NCI-H526 (cell line): ENCODE measurements around the gene KRTAP4-4.
A peak's percentile ranks its signal among the peaks of the same experiment; 100 is the strongest.
"Not testable (repeated sequence)": the region's sequence is repeated elsewhere in the genome, so short reads cannot be mapped to it uniquely, and the experiment has no call there.

ENCODE experiments used
- DNase-seq, 2 experiments: peaks; one replicate each; lab custom pipeline; 2025; lab: John Stamatoyannopoulos, UW

The KRTAP4-4 gene

GRCh38 chr17:41148971-41149651 lies 11.4 kb downstream of the KRTAP4-4 start:
- not testable (repeated sequence) for DNase-seq

GRCh38 chr17:41147531-41148204 lies 12.9 kb downstream of the KRTAP4-4 start:
- DNase-seq = no peak

- DNase-seq = no peak
Measured at GRCh38 chr17:41145261-41145660, 15.3 kb downstream of the KRTAP4-4 start.

GRCh38 chr17:41144846-41145245 lies 15.7 kb downstream of the KRTAP4-4 start:
- no peak for DNase-seq

GRCh38 chr17:41141361-41141760 lies 19.2 kb downstream of the KRTAP4-4 start:
- DNase-seq = no peak

GRCh38 chr17:41140360-41141131 lies 20.0 kb downstream of the KRTAP4-4 start, which contains the start of gene KRTAP4-6:
KRTAP4-6 (minus strand) TSS chr17:41140544; CDS start chr17:41140487, 57 bp downstream.
- no peak for DNase-seq

- DNase-seq = not testable (repeated sequence)
Measured at GRCh38 chr17:41139865-41140264, 20.7 kb downstream of the KRTAP4-4 start.

GRCh38 chr17:41133880-41134735 lies 26.4 kb downstream of the KRTAP4-4 start:
- DNase-seq = no peak

- DNase-seq = no peak
Measured at GRCh38 chr17:41131979-41132378, 28.6 kb downstream of the KRTAP4-4 start.

- no peak for DNase-seq
Measured at GRCh38 chr17:41127371-41127770, 33.2 kb downstream of the KRTAP4-4 start.

GRCh38 chr17:41126412-41126811 lies 34.1 kb downstream of the KRTAP4-4 start:
- no peak for DNase-seq

GRCh38 chr17:41125064-41125463 lies 35.5 kb downstream of the KRTAP4-4 start:
- no peak for DNase-seq

- DNase-seq = not testable (repeated sequence)
Measured at GRCh38 chr17:41123991-41124371, 36.6 kb downstream of the KRTAP4-4 start, which contains the start of gene KRTAP4-12. KRTAP4-12 (minus strand) TSS chr17:41124182; CDS start chr17:41124122, 60 bp downstream.

- not testable (repeated sequence) for DNase-seq
Measured at GRCh38 chr17:41123292-41123990, 37.1 kb downstream of the KRTAP4-4 start.

GRCh38 chr17:41121742-41122141 lies 38.8 kb downstream of the KRTAP4-4 start:
- no peak for DNase-seq

GRCh38 chr17:41119696-41120690 lies 40.6 kb downstream of the KRTAP4-4 start:
- DNase-seq = not testable (repeated sequence)

GRCh38 chr17:41118721-41119120 lies 41.8 kb downstream of the KRTAP4-4 start:
- no peak for DNase-seq

GRCh38 chr17:41117846-41118386 lies 42.6 kb downstream of the KRTAP4-4 start, which contains the start of gene KRTAP4-11:
KRTAP4-11 (minus strand) TSS chr17:41118373; CDS start chr17:41118315, 58 bp downstream.
- DNase-seq = not testable (repeated sequence)

- peak; percentile 10 to 23 for DNase-seq
Measured at GRCh38 chr17:41116297-41116696, 44.3 kb downstream of the KRTAP4-4 start.
